SK-N-SH treated with all-trans-retinoic acid at 6 μM for 48 hours (cell line): Measurements from ENCODE around the gene COL19A1.
"Not testable (repeated sequence)": the region's sequence is repeated elsewhere in the genome, so short reads cannot be mapped to it uniquely, and the experiment has no call there.

Experiments
- GLIS3 ChIP-seq: fragments of 250-450 bp; sonication (Bioruptor Pico); IDR thresholded peaks from 2 replicates; pipeline ENCODE4 v1.5.0; 2020; ENCODE audit warnings: mild to moderate bottlenecking, moderate library complexity
- ISL1 ChIP-seq: fragments of 250-450 bp; sonication (Bioruptor Pico); IDR thresholded peaks from 2 replicates; pipeline ENCODE4 v2.1.2; 2022; ENCODE audit warnings: mild to moderate bottlenecking, moderate library complexity
- OSR1 ChIP-seq: fragments of 250-450 bp; sonication (Bioruptor Pico); IDR thresholded peaks from 2 replicates; pipeline ENCODE4 v1.8.0; 2022; ENCODE audit warnings: moderate library complexity, mild to moderate bottlenecking, inconsistent platforms
- PATZ1 ChIP-seq: fragments of 250-450 bp; sonication (Bioruptor Pico); IDR thresholded peaks from 2 replicates; pipeline ENCODE4 v1.8.0; 2020; ENCODE audit warnings: mild to moderate bottlenecking, moderate library complexity, borderline replicate concordance
- POU6F1 ChIP-seq: fragments of 250-450 bp; sonication (Bioruptor Pico); IDR thresholded peaks from 2 replicates; pipeline ENCODE4 v1.8.0; 2021; ENCODE audit warnings: low read depth, mild to moderate bottlenecking, moderate library complexity, borderline replicate concordance
- TCF4 ChIP-seq: fragments of 250-450 bp; sonication (Bioruptor Pico); IDR thresholded peaks from 2 replicates; pipeline ENCODE4 v1.8.0; 2021; ENCODE audit warnings: mild to moderate bottlenecking, moderate library complexity, borderline replicate concordance
- TSHZ2 ChIP-seq: fragments of 250-450 bp; sonication (Bioruptor Pico); IDR thresholded peaks from 2 replicates; pipeline ENCODE4 v1.5.0; 2020; ENCODE audit warnings: mild to moderate bottlenecking, moderate library complexity
- ZNF565 ChIP-seq: fragments of 450-650 bp; formaldehyde crosslinking; conservative IDR thresholded peaks from 2 replicates; pipeline ENCODE4 v1.5.0; 2020; ENCODE audit warnings: low read depth, mild to moderate bottlenecking, moderate library complexity
- ZNF8 ChIP-seq: fragments of 450-650 bp; formaldehyde crosslinking; IDR thresholded peaks from 2 replicates; pipeline ENCODE4 v1.5.0; 2020; ENCODE audit warnings: mild to moderate bottlenecking, moderate library complexity

- TF ChIP-seq ISL1; PATZ1; OSR1 (CRISPR knock-in tag); ZNF565 (CRISPR knock-in tag); TCF4 (CRISPR knock-in tag); TSHZ2 (CRISPR knock-in tag); POU6F1; GLIS3 (CRISPR knock-in tag); ZNF8: not testable (repeated sequence)
Measured at GRCh38 chr6:70010339-70010738, 144.0 kb downstream of the COL19A1 start.
